Muscle of arm (tissue), 12 donors: ENCODE data around the gene SLC25A11. TPM values are rescaled to one million over a fixed set of nuclear protein-coding genes. Genes with fewer than 3 reads are reported as not detected.

ENCODE experiments used
- DNase-seq: peaks from one replicate; pipeline ENCODE4 v3.0.0-alpha.2; 2013
- polyA plus RNA-seq, 12 donors: library from polyadenylated mRNA; unstranded; fragments of 120-200 nt; gene quantifications; one replicate each; pipeline ENCODE4 v1.2.1, GENCODE V29; 2013; ENCODE audit not compliant: insufficient read length in 12 of 12

Gene SLC25A11
- polyA plus RNA-seq, 12 donors = 36.3 to 58.0 (median 46.4) TPM; not detected in 1

- DNase-seq = no peak
Measured at GRCh38 chr17:4897198-4897687, 42.6 kb downstream of the SLC25A11 start.

- DNase-seq = no peak
Measured at GRCh38 chr17:4896332-4897197, 43.3 kb downstream of the SLC25A11 start.

GRCh38 chr17:4895657-4896331, 44.1 kb downstream of the SLC25A11 start:
- no peak for DNase-seq

GRCh38 chr17:4895121-4895520, 44.7 kb downstream of the SLC25A11 start:
- no peak for DNase-seq

- DNase-seq = no peak
Measured at GRCh38 chr17:4893721-4894560, 45.9 kb downstream of the SLC25A11 start.

- no peak for DNase-seq
Measured at GRCh38 chr17:4893272-4893671, 46.6 kb downstream of the SLC25A11 start.

GRCh38 chr17:4892499-4893221, 47.2 kb downstream of the SLC25A11 start:
- no peak for DNase-seq

GRCh38 chr17:4891411-4892410, 48.1 kb downstream of the SLC25A11 start:
- no peak for DNase-seq

GRCh38 chr17:4887581-4887980, 52.3 kb downstream of the SLC25A11 start:
- DNase-seq = no peak

Other genes starting within 250 kb of the SLC25A11 start
- gene PELP1, start 235.9 kb downstream of the SLC25A11 start, polyA plus RNA-seq = 10 to 100 TPM in 11 of 12 donors, not detected in 1; 26.2 to 56.6 (median 28.7) TPM
- gene ARRB2, start 229.4 kb downstream of the SLC25A11 start, polyA plus RNA-seq = 10 to 100 TPM in 11 of 12 donors, not detected in 1; 14.4 to 42.1 (median 18.9) TPM
- gene MED11, start 208.6 kb downstream of the SLC25A11 start, polyA plus RNA-seq = 10 to 100 TPM in 11 of 12 donors, not detected in 1; 15.7 to 30.1 (median 16.5) TPM
- gene ZMYND15, start 200.2 kb downstream of the SLC25A11 start, polyA plus RNA-seq = under 1 TPM in 10 of 12 donors, not detected in 2; 0.08 to 0.68 (median 0.26) TPM
- 10 to 100 TPM in 1 of 12 donors, 1 to 10 TPM in 9, not detected in 2; 3.6 to 10.6 (median 4.4) TPM for gene CXCL16, start 200.1 kb downstream of the SLC25A11 start, polyA plus RNA-seq
- under 1 TPM in 1 of 12 donors, not detected in 11; 0.43 TPM for gene TM4SF5, start 168.2 kb downstream of the SLC25A11 start, polyA plus RNA-seq
- 10 to 100 TPM in 1 of 12 donors, 1 to 10 TPM in 8, under 1 TPM in 1, not detected in 2; 0.86 to 10.1 (median 5.1) TPM for gene VMO1, start 153.7 kb downstream of the SLC25A11 start, polyA plus RNA-seq
- 1 to 10 TPM in 1 of 12 donors, under 1 TPM in 9, not detected in 2; 0.35 to 1.1 (median 0.51) TPM for gene GLTPD2, start 151.1 kb downstream of the SLC25A11 start, polyA plus RNA-seq
- gene PSMB6, start 143.9 kb downstream of the SLC25A11 start, polyA plus RNA-seq = 100 to 1,000 TPM in 1 of 12 donors, 10 to 100 TPM in 10, not detected in 1; 54.7 to 102 (median 94.2) TPM
- 10 to 100 TPM in 11 of 12 donors, not detected in 1; 19.6 to 47.2 (median 24.1) TPM for gene PLD2, start 132.9 kb downstream of the SLC25A11 start, polyA plus RNA-seq
- gene MINK1, start 106.7 kb downstream of the SLC25A11 start, polyA plus RNA-seq = 10 to 100 TPM in 11 of 12 donors, not detected in 1; 21.5 to 61.5 (median 28.0) TPM
- gene C17orf107, start 40.5 kb downstream of the SLC25A11 start, polyA plus RNA-seq = 1 to 10 TPM in 8 of 12 donors, under 1 TPM in 3, not detected in 1; 0.70 to 9.2 (median 1.2) TPM
- 1 to 10 TPM in 11 of 12 donors, not detected in 1; 1.1 to 5.9 (median 1.6) TPM for gene CHRNE, start 36.9 kb downstream of the SLC25A11 start, polyA plus RNA-seq
- gene GP1BA, start 7.8 kb downstream of the SLC25A11 start, polyA plus RNA-seq = 1 to 10 TPM in 6 of 12 donors, under 1 TPM in 4, not detected in 2; 0.61 to 7.5 (median 1.1) TPM
- 100 to 1,000 TPM in 1 of 12 donors, 10 to 100 TPM in 10, not detected in 1; 65.5 to 159 (median 73.9) TPM for gene RNF167, start 222 bp upstream of the SLC25A11 start, polyA plus RNA-seq
- 100 to 1,000 TPM in 11 of 12 donors, not detected in 1; 260 to 767 (median 354) TPM for gene PFN1, start 8.5 kb upstream of the SLC25A11 start, polyA plus RNA-seq
- gene ENO3, start 11.1 kb upstream of the SLC25A11 start, polyA plus RNA-seq = 1,000 to 10,000 TPM in 10 of 12 donors, 100 to 1,000 TPM in 2; 501 to 7,271 (median 1,745) TPM
- 10 to 100 TPM in 11 of 12 donors, not detected in 1; 62.8 to 91.4 (median 84.4) TPM for gene SPAG7, start 27.8 kb upstream of the SLC25A11 start, polyA plus RNA-seq
- gene CAMTA2, start 47.6 kb upstream of the SLC25A11 start, polyA plus RNA-seq = 10 to 100 TPM in 11 of 12 donors, not detected in 1; 13.8 to 52.0 (median 23.3) TPM
- 1 to 10 TPM in 10 of 12 donors, not detected in 2; 3.1 to 6.8 (median 4.7) TPM for gene INCA1, start 57.5 kb upstream of the SLC25A11 start, polyA plus RNA-seq
- gene KIF1C, start 57.9 kb upstream of the SLC25A11 start, polyA plus RNA-seq = 100 to 1,000 TPM in 5 of 12 donors, 10 to 100 TPM in 6, not detected in 1; 66.2 to 127 (median 92.7) TPM
- under 1 TPM in 9 of 12 donors, not detected in 3; 0.05 to 0.45 (median 0.20) TPM for gene SLC52A1, start 95.4 kb upstream of the SLC25A11 start, polyA plus RNA-seq
- 10 to 100 TPM in 10 of 12 donors, 1 to 10 TPM in 1, not detected in 1; 7.8 to 16.5 (median 12.3) TPM for gene ZFP3, start 138.4 kb upstream of the SLC25A11 start, polyA plus RNA-seq
- 10 to 100 TPM in 10 of 12 donors, 1 to 10 TPM in 1, not detected in 1; 9.3 to 34.2 (median 11.8) TPM for gene ZNF232, start 171.8 kb upstream of the SLC25A11 start, polyA plus RNA-seq
- 10 to 100 TPM in 8 of 12 donors, 1 to 10 TPM in 3, not detected in 1; 5.7 to 36.2 (median 21.3) TPM for gene USP6, start 176.0 kb upstream of the SLC25A11 start, polyA plus RNA-seq